GM12891 (cell line): ENCODE results near the gene MS4A1.

Source experiments
- PAX5 ChIP-seq: IDR thresholded peaks from 2 replicates; pipeline ENCODE4 v1.6.1; 2011; ENCODE audit warnings: low read length, moderate library complexity, mild to moderate bottlenecking; ENCODE audit not compliant: insufficient read depth, severe bottlenecking
- POLR2A ChIP-seq: IDR thresholded peaks from 2 replicates; pipeline ENCODE4 v1.6.1; 2011; ENCODE audit warnings: low read depth, low read length, control low read depth
- POLR2AphosphoS5 ChIP-seq: IDR thresholded peaks from 2 replicates; pipeline ENCODE4 v1.6.1; 2011; ENCODE audit warnings: low read depth, low read length, control low read depth
- POU2F2 ChIP-seq: IDR thresholded peaks from 2 replicates; pipeline ENCODE4 v1.6.1; 2011; ENCODE audit warnings: low read depth, mild to moderate bottlenecking, control low read depth, low read length, moderate library complexity
- SPI1 ChIP-seq: IDR thresholded peaks from 2 replicates; pipeline ENCODE4 v1.6.1; 2011; ENCODE audit warnings: low read depth, low read length, control low read depth
- TAF1 ChIP-seq: IDR thresholded peaks from 2 replicates; pipeline ENCODE4 v1.6.1; 2011; ENCODE audit warnings: low read depth, low read length, control low read depth

DNA sequence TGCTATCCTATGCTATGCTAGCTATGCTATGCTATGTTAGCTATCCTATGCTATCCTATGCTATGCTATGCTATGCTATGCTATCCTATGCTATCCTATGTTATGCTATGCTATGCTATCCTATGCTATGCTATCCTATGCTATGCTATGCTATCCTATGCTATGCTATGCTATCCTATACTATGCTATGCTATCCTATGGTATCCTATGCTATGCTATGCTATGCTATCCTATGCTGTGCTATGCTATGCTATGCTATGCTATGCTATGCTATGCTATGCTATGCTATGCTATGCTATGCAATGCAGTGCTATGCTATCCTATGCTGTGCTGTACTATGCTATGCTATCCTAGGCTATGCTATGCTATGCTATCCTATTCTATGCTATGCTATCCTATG, 8.6 kb upstream of the MS4A1 start:
- TF ChIP-seq SPI1 (no peak), POLR2A (no peak), POLR2AphosphoS5 (no peak), TAF1 (no peak), PAX5 (no peak), POU2F2 (no peak)
